Activated T-cell treated with anti-CD3 and anti-CD28 coated beads, Interleukin-2, amount 50 U/mL, for 72 hours (primary cell): ENCODE measurements around the gene SLC45A1. TPM values are rescaled to one million over a fixed set of nuclear protein-coding genes. Genes with fewer than 3 reads are reported as not detected.
"Not testable (repeated sequence)": the region's sequence is repeated elsewhere in the genome, so short reads cannot be mapped to it uniquely, and the experiment has no call there.

ENCODE experiments used
- ATAC-seq, 2 donors: fragments of 150-1000 bp; cut with Tn5 transposase; replicated peaks in 1 of 2; 2 replicates each; pipeline ENCODE4 v1.10.0; 2021; ENCODE audit warnings: moderate library complexity in 2 of 2, mild to moderate bottlenecking in 1 of 2
- DNase-seq, 2 donors: peaks; one replicate each; pipeline ENCODE4 v3.0.0; 2021 to 2022; ENCODE audit warnings: mixed read lengths in 1 of 2
- H3K27ac Mint-ChIP-seq: one replicate; pipeline ENCODE4 v1.8.0; 2022; ENCODE audit warnings: mild to moderate bottlenecking, moderate library complexity, mixed read lengths
- H3K27me3 Mint-ChIP-seq: one replicate; pipeline ENCODE4 v1.8.0; 2022; ENCODE audit warnings: low read depth, mixed read lengths
- H3K36me3 Mint-ChIP-seq, 2 donors: one replicate each; pipeline ENCODE4 v1.8.0; 2022; ENCODE audit warnings: mixed read lengths in 2 of 2, mild to moderate bottlenecking in 1 of 2; ENCODE audit not compliant: insufficient read depth in 2 of 2
- H3K4me1 Mint-ChIP-seq: one replicate; pipeline ENCODE4 v1.8.0; 2022; ENCODE audit warnings: low read depth, mixed read lengths
- H3K4me3 Mint-ChIP-seq, 2 donors: one replicate each; pipeline ENCODE4 v1.8.0; 2022; ENCODE audit warnings: mild to moderate bottlenecking in 2 of 2, mixed read lengths in 2 of 2, moderate library complexity in 2 of 2
- H3K9me3 Mint-ChIP-seq, 2 donors: one replicate each; pipeline ENCODE4 v1.8.0; 2022; ENCODE audit warnings: mixed read lengths in 2 of 2
- total RNA-seq, 2 donors: library from RNA; stranded (reverse); gene quantifications; one replicate each; pipeline ENCODE4 v1.2.3, GENCODE V29; 2022

The SLC45A1 gene
- total RNA-seq, result under 1 TPM; 0.48 to 0.81 TPM

DNA sequence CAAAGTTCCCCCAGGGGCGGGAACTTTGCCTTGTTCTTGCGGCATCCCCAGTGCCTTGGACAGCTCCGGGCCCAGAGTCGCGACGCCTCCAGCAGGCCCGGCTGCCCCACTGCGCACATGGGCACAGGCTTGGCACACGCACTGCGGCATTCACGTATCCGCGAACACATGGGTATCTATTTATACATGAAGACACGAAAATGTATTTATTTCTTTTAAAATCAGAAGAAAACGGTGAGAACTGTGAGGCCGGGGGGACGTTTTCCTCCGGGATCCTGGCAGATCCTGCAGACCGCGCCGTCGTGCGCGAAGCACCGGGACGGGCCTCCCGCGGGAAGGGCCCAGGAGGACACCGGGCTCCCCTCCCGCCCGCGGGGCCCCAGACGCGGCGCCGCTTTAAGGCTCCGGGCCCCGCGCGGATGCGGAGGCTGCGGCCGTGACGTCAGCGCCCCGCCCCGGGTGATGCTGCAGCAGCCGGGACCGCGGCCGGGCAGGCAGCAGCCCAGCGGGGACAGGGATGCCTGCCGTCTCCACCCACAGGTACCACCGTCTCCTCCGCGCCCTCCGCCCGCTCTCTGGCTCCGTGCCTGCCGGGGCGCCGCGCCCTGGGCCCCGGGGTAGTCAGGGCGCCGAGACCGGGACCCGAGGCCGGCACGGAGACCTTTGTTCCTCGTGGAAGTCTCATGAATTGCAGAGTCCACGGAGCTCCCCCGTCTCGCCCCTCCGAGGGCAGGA is at the start of gene SLC45A1:
Gene SLC45A1, plus strand, starts transcription at position 468 of the 735 bp plus-strand sequence. CDS start 6,216 bp downstream, outside the sequence.
- ATAC-seq (peak; percentile 96 to 98), DNase-seq (peak; percentile 88 to 91)
- Mint-ChIP-seq H3K4me3 (peak within 1 kb of the TSS; percentile 80 to 83), H3K36me3 (peaks cover 0 to 3% of the 10 kb centered on the region in 2 donors), H3K27ac (no peak within 1 kb of the TSS), H3K9me3 (peaks cover 3% of the 10 kb centered on the region in 2 donors), H3K27me3 (peaks cover 42% of the 10 kb centered on the region), H3K4me1 (peaks cover 43% of the 10 kb centered on the region)

DNA sequence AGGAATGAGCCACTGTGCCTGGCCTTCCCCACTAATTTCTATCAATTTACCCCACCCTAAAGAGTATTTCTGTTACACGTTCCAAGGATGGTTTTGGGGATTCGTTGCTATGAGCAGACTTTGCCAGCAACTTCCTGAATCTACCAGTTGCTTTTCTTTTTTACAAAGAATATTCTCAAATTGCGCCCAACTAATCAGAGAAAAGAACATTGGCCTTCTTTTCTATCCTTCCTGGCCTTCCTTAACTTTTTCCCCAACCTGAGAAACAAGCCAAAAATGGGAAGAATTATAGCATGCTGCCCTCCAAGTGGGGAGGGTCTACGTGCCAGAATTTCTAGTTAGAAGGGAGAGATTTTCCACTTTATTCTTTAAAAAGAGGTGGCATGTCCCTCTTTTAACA is 44.9 kb upstream of the SLC45A1 start:
- peaks cover 0 to 3% of the 10 kb centered on the region in 2 donors for H3K36me3 Mint-ChIP-seq
- peaks cover 3 to 4% of the 10 kb centered on the region in 2 donors for H3K9me3 Mint-ChIP-seq
- H3K27me3 Mint-ChIP-seq, result peaks cover 15% of the 10 kb centered on the region
- H3K4me3 Mint-ChIP-seq, result no peak overlapping the region
- ATAC-seq (no peak), DNase-seq (no peak)
- H3K27ac Mint-ChIP-seq, result no peak overlapping the region
- no peaks in the 10 kb centered on the region for H3K4me1 Mint-ChIP-seq

- no peaks in the 10 kb centered on the region for H3K4me1 Mint-ChIP-seq
- H3K4me3 Mint-ChIP-seq, result no peak overlapping the region
- H3K27ac Mint-ChIP-seq, result no peak overlapping the region
Observed at GRCh38 chr1:8274352-8274751, 43.6 kb upstream of the SLC45A1 start.

GRCh38 chr1:8276173-8276914 is 41.6 kb upstream of the SLC45A1 start:
- H3K27me3 Mint-ChIP-seq, result peaks cover 15% of the 10 kb centered on the region
- no peak overlapping the region for H3K27ac Mint-ChIP-seq
- no peak overlapping the region for H3K4me3 Mint-ChIP-seq
- ATAC-seq, result no peak
- H3K9me3 Mint-ChIP-seq, result peaks cover 6% of the 10 kb centered on the region in 2 donors
- DNase-seq, result no peak
- H3K4me1 Mint-ChIP-seq, result no peaks in the 10 kb centered on the region
- H3K36me3 Mint-ChIP-seq, result peaks cover 0 to 3% of the 10 kb centered on the region in 2 donors

More at GRCh38 chr1:8274352-8274751, 43.6 kb upstream of the SLC45A1 start:
- no peak for DNase-seq
- H3K9me3 Mint-ChIP-seq, result peaks cover 3 to 4% of the 10 kb centered on the region in 2 donors
- H3K27me3 Mint-ChIP-seq, result peaks cover 15% of the 10 kb centered on the region
- H3K36me3 Mint-ChIP-seq, result peaks cover 0 to 3% of the 10 kb centered on the region in 2 donors
- no peak for ATAC-seq

GRCh38 chr1:8276932-8277331 is 41.0 kb upstream of the SLC45A1 start:
- no peak overlapping the region for H3K27ac Mint-ChIP-seq
- H3K27me3 Mint-ChIP-seq, result peaks cover 21% of the 10 kb centered on the region
- H3K9me3 Mint-ChIP-seq, result peaks cover 6% of the 10 kb centered on the region in 2 donors
- H3K4me1 Mint-ChIP-seq, result peaks cover 5% of the 10 kb centered on the region
- DNase-seq (no peak), ATAC-seq (no peak)
- peaks cover 0 to 3% of the 10 kb centered on the region in 2 donors for H3K36me3 Mint-ChIP-seq
- no peak overlapping the region for H3K4me3 Mint-ChIP-seq

- not testable (repeated sequence) for H3K9me3 Mint-ChIP-seq, H3K36me3 Mint-ChIP-seq, ATAC-seq, H3K27ac Mint-ChIP-seq, DNase-seq, H3K4me3 Mint-ChIP-seq
- H3K27me3 Mint-ChIP-seq, result peaks cover 31% of the 10 kb centered on the region
- peaks cover 23% of the 10 kb centered on the region for H3K4me1 Mint-ChIP-seq
Observed at GRCh38 chr1:8278677-8279076, 39.2 kb upstream of the SLC45A1 start.

DNA sequence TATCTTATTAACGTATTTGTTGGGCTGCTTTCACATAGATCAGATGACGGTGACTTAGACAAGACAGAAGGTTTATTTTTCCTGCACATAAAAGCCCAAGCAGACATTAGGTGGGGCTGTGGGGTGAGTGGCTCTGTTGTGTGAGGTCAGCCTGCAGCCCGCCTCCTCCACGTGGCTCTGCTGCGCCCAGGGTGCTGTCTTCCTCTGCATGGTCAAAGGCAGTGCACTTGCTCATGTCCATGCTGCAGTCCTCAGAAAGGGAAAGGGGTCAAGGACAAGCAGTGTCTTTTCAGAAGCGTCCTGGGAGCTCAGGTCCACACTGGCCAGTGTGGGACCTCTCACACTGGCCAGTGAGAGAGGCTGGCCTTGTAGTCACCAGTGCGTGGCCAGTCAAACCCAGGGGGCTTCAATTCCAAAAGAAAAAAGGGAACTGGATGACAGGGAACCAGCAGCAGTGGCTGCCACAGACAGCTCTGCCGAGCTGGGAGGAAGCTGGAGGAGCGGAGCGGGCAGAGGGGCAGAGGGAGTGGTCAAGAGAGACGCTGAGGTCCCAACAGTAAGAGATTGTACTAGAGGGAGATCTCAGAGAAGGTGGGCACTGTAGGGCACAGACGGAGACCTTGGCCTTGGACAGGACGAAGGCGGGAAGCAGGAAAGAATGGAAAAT is 35.9 kb upstream of the SLC45A1 start:
- Mint-ChIP-seq H3K4me3 (peak overlapping the region; percentile 35 to 52), H3K9me3 (peaks cover 3% of the 10 kb centered on the region in 2 donors), H3K27me3 (peaks cover 32% of the 10 kb centered on the region), H3K27ac (no peak overlapping the region), H3K36me3 (peaks cover 0 to under 1% of the 10 kb centered on the region in 2 donors), H3K4me1 (peaks cover 28% of the 10 kb centered on the region)
- no peak for DNase-seq
- ATAC-seq, result no peak

- peaks cover 32% of the 10 kb centered on the region for H3K27me3 Mint-ChIP-seq
- peak overlapping the region; percentile 33 to 52 for H3K4me3 Mint-ChIP-seq
- ATAC-seq, result peak; percentile 90 to 97
- H3K27ac Mint-ChIP-seq, result peak overlapping the region; percentile 55
- H3K4me1 Mint-ChIP-seq, result peaks cover 28% of the 10 kb centered on the region
- DNase-seq, result peak; percentile 32 to 51
- H3K36me3 Mint-ChIP-seq, result no peaks in the 10 kb centered on the region
- peaks cover 2 to 3% of the 10 kb centered on the region in 2 donors for H3K9me3 Mint-ChIP-seq
Observed at GRCh38 chr1:8283058-8283884, 34.6 kb upstream of the SLC45A1 start.

DNA sequence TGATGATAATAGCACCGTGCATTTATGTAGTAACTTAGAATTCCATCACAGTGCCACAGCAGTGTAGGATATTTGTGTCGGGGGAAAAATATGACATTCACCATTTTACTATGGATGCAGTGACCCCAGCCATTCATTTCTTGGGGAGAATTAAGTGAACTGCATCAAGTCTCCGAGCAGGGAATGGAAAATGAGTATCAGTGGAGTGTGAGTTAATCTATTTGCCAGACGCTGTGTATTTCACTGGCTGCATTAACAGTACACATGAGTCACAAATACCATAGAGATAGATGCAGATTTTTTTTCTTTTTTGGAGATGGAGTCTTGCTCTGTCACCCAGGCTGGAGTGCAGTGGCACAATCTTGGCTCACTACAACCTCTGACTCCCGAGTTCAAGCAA is 33.8 kb upstream of the SLC45A1 start:
- H3K36me3 Mint-ChIP-seq, result no peaks in the 10 kb centered on the region
- peaks cover 32% of the 10 kb centered on the region for H3K27me3 Mint-ChIP-seq
- DNase-seq (no peak), ATAC-seq (no peak)
- no peak overlapping the region for H3K4me3 Mint-ChIP-seq
- no peak overlapping the region for H3K27ac Mint-ChIP-seq
- H3K4me1 Mint-ChIP-seq, result peaks cover 28% of the 10 kb centered on the region
- H3K9me3 Mint-ChIP-seq, result peaks cover 2 to 3% of the 10 kb centered on the region in 2 donors

GRCh38 chr1:8285103-8285502 is 32.8 kb upstream of the SLC45A1 start:
- ATAC-seq (no peak), DNase-seq (no peak)
- H3K27ac Mint-ChIP-seq, result no peak overlapping the region
- peaks cover 32% of the 10 kb centered on the region for H3K27me3 Mint-ChIP-seq
- no peaks in the 10 kb centered on the region for H3K36me3 Mint-ChIP-seq
- no peak overlapping the region for H3K4me3 Mint-ChIP-seq
- H3K4me1 Mint-ChIP-seq, result peaks cover 28% of the 10 kb centered on the region
- peaks cover 2 to 3% of the 10 kb centered on the region in 2 donors for H3K9me3 Mint-ChIP-seq

GRCh38 chr1:8285965-8286364 is 31.9 kb upstream of the SLC45A1 start:
- Mint-ChIP-seq H3K27me3 (peaks cover 29% of the 10 kb centered on the region), H3K4me1 (peaks cover 28% of the 10 kb centered on the region), H3K9me3 (peaks cover 1% of the 10 kb centered on the region in 2 donors), H3K27ac (no peak overlapping the region), H3K4me3 (no peak overlapping the region), H3K36me3 (no peaks in the 10 kb centered on the region)
- DNase-seq (no peak), ATAC-seq (no peak)

DNA sequence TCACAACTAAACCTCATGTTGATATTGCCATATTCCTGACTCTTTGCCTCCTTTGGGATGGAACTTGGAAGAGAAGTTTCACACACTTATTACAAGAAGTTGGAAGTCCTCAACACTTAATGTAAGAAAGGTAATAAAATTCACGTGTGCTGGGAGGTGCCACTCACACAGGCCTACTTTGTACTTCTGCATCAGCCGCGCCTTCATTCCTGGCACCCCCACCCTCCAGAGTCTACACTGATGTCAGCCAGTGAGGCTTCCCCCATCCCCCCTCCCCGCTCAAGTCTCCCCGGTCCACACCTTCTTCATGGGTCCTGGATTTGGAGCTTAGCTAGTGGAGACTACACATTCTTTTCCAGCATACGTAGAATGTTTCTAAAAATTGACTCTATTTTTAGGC is 24.8 kb upstream of the SLC45A1 start:
- DNase-seq, result no peak
- Mint-ChIP-seq H3K9me3 (no peaks in the 10 kb centered on the region), H3K4me1 (no peaks in the 10 kb centered on the region), H3K4me3 (no peak overlapping the region), H3K27me3 (no peaks in the 10 kb centered on the region), H3K36me3 (no peaks in the 10 kb centered on the region), H3K27ac (no peak overlapping the region)
- no peak for ATAC-seq
